Endothelial cell of umbilical vein (primary cell): ENCODE data around the gene POLR1C. TPM values are rescaled to one million over a fixed set of nuclear protein-coding genes. Genes with fewer than 3 reads are reported as not detected.

ENCODE experiments used
- BruUV-seq: library from RNA; stranded (reverse); fragments of 400-500 nt; replicated peaks from 2 replicates; lab custom pipeline; 2021; lab: Mats Ljungman, UMichigan
- CTCF ChIA-PET: fragments of 300-600, 350-600 bp; sonication (Branson Sonifier 250); formaldehyde crosslinking; loops from one replicate; lab custom pipeline; 2021; ENCODE audit warnings: antibody characterized with exemption, inconsistent platforms; lab: Charles Lee
- POLR2A ChIA-PET: fragments of 300-600, 350-600 bp; sonication (Branson Sonifier 250); formaldehyde crosslinking; loops from one replicate; lab custom pipeline; 2021; ENCODE audit warnings: antibody characterized with exemption, inconsistent platforms; lab: Charles Lee
- DNase-seq: peaks from one replicate; pipeline ENCODE4 v3.0.0-alpha.2; 2011; ENCODE audit warnings: low read depth, low spot score
- FAIRE-seq: peaks from 2 replicates; lab custom pipeline; 2011; peaks lifted over from hg19 to GRCh38; lab: Jason Lieb, UNC
- H2AFZ ChIP-seq: 2 replicates; pipeline ENCODE4 v1.6.0; 2012; ENCODE audit warnings: low read depth, low read length, control low read depth, inconsistent platforms
- H3K27ac ChIP-seq: 2 replicates; pipeline ENCODE4 v1.5.1; 2011; ENCODE audit warnings: low read depth, mild to moderate bottlenecking, control low read depth, low read length, moderate library complexity; ENCODE audit not compliant: insufficient read depth
- H3K27me3 ChIP-seq, 2 experiments: 2 replicates each; pipeline versions ENCODE4 v1.6.0 to v1.6.1; 2011; ENCODE audit warnings: low read length in 2 of 2, mixed read lengths in 1 of 2; ENCODE audit not compliant: control insufficient read depth in 2 of 2, insufficient read depth in 2 of 2
- H3K36me3 ChIP-seq, 2 experiments: 2 replicates in 1 of 2; 3 replicates in 1 of 2; pipeline ENCODE4 v1.5.1; 2011; ENCODE audit warnings: low read length in 2 of 2, mild to moderate bottlenecking in 1 of 2, moderate library complexity in 1 of 2; ENCODE audit not compliant: control insufficient read depth in 2 of 2, insufficient read depth in 2 of 2; ENCODE audit errors: extremely low read depth in 1 of 2
- H3K4me1 ChIP-seq: 3 replicates; pipeline ENCODE4 v1.5.1; 2011; ENCODE audit warnings: mild to moderate bottlenecking, low read length; ENCODE audit not compliant: control insufficient read depth, insufficient read depth; ENCODE audit errors: extremely low read depth
- H3K4me2 ChIP-seq: 2 replicates; pipeline ENCODE4 v1.6.1; 2011; ENCODE audit warnings: low read length, control low read depth, mixed read lengths; ENCODE audit not compliant: insufficient read depth
- H3K4me3 ChIP-seq, 3 experiments: fragments of 200-600 bp in 1 of 3; sonication (generic), shearing (Covaris generic) in 1 of 3; replicated peaks in 1 of 3; 2 replicates each; pipeline ENCODE4 v1.5.1; 2011 to 2016; ENCODE audit warnings: control low read depth in 3 of 3, low read length in 3 of 3, mild to moderate bottlenecking in 2 of 3, inconsistent platforms in 1 of 3, low read depth in 1 of 3, moderate library complexity in 1 of 3; ENCODE audit not compliant: insufficient read depth in 1 of 3
- H3K79me2 ChIP-seq: 2 replicates; pipeline ENCODE4 v1.6.0; 2012; ENCODE audit warnings: low read length, inconsistent platforms; ENCODE audit not compliant: control insufficient read depth, insufficient read depth
- H3K9ac ChIP-seq: replicated peaks from 2 replicates; pipeline ENCODE3; 2011; ENCODE audit warnings: low read length, control low read depth; ENCODE audit not compliant: insufficient read depth; ENCODE audit errors: extremely low read depth
- H3K9me1 ChIP-seq: replicated peaks from 3 replicates; pipeline ENCODE4 v1.6.0; 2011; ENCODE audit warnings: mild to moderate bottlenecking, low read length; ENCODE audit not compliant: control insufficient read depth, insufficient read depth; ENCODE audit errors: extremely low read depth
- H3K9me3 ChIP-seq: replicated peaks from 2 replicates; pipeline ENCODE4 v1.5.1; 2012; ENCODE audit warnings: low read length, inconsistent platforms; ENCODE audit not compliant: control insufficient read depth, insufficient read depth
- H4K20me1 ChIP-seq: replicated peaks from 2 replicates; pipeline ENCODE3; 2011; ENCODE audit warnings: mild to moderate bottlenecking, low read length; ENCODE audit not compliant: control insufficient read depth, insufficient read depth; ENCODE audit errors: extremely low read depth
- GATA2 ChIP-seq: IDR thresholded peaks from 2 replicates; pipeline ENCODE4 v1.7.0; 2011; ENCODE audit warnings: low read depth, mild to moderate bottlenecking, moderate library complexity, mixed read lengths, low read length; ENCODE audit not compliant: insufficient read length, insufficient read depth
- JUN ChIP-seq: IDR thresholded peaks from 2 replicates; pipeline ENCODE4 v1.6.1; 2011; ENCODE audit warnings: borderline replicate concordance, low read depth; ENCODE audit not compliant: insufficient read length, insufficient read depth
- MAX ChIP-seq: IDR thresholded peaks from 2 replicates; pipeline ENCODE4 v1.6.1; 2011; ENCODE audit not compliant: insufficient read depth, insufficient read length
- MYC ChIP-seq: IDR thresholded peaks from one replicate; pipeline ENCODE4 v1.6.1; 2011; ENCODE audit warnings: mild to moderate bottlenecking, low read depth, low read length
- dilution Hi-C: fragments of 300-500 bp; cut with MboI; formaldehyde crosslinking; loops from one replicate; pipeline ENCODE4 v1.15.0; 2019; ENCODE audit warnings: low sequenced_read_pairs; ENCODE audit not compliant: extremely low pct_ligation_motif_present
- intact Hi-C: fragments of 100-400 bp; cut with micrococcal nuclease; formaldehyde crosslinking; loops from one replicate; pipeline ENCODE4 v1.10.0; 2022
- polyA plus RNA-seq, 4 experiments: library from polyadenylated mRNA; depleted of rRNA in 3 of 4; stranded (reverse) in 3 of 4; unstranded in 1 of 4; fragments of >200 nt; gene quantifications; 2 replicates each; pipeline versions ENCODE4 v1.2.1 to v1.2.3, GENCODE V29; 2011 to 2012; ENCODE audit warnings: missing spikeins in 1 of 4
- total RNA-seq: library from RNA; stranded (reverse); gene quantifications from 2 replicates; pipeline ENCODE4 v1.2.3, GENCODE V29; 2021

The POLR1C gene
- total and polyA plus RNA-seq, 2 donors (not counting 3 experiments of a cell fraction or from before 2014, with no cell fraction given): 39.8 to 46.0 TPM

- Histone ChIP-seq H3K4me3 (no peak overlapping the region), H3K9me3 (no peaks in the 10 kb centered on the region), H3K79me2 (no peaks in the 10 kb centered on the region), H3K9ac (no peak overlapping the region), H3K4me1 (no peaks in the 10 kb centered on the region), H3K27me3 (peaks cover 8% of the 10 kb centered on the region in 2 experiments), H3K9me1 (no peaks in the 10 kb centered on the region), H2AFZ (no peak overlapping the region), H3K36me3 (no peaks in the 10 kb centered on the region), H3K27ac (no peak overlapping the region), H4K20me1 (no peaks in the 10 kb centered on the region), H3K4me2 (no peak overlapping the region)
- dilution Hi-C loops (no loop called here), intact Hi-C loops (no loop called here)
- POLR2A ChIA-PET: no interaction called here
- FAIRE-seq (no peak), DNase-seq (no peak)
- no TSS peak for BruUV-seq
- CTCF ChIA-PET: interaction anchor here (0.7 to 1.5 kb wide), 4 partner anchors 13 to 35 kb away, joined by 3 to 8 read pairs (median 4); no protein-coding TSS in a partner anchor
- TF ChIP-seq JUN: no peak
- no peak for TF ChIP-seq MAX
- TF ChIP-seq GATA2: no peak
These were observed 45.5 kb upstream of the POLR1C start for GRCh38 chr6:43471399-43471798.

GRCh38 chr6:43472515-43472914 is 44.4 kb upstream of the POLR1C start:
- no TSS peak for BruUV-seq
- intact Hi-C loops: no loop called here
- DNase-seq (no peak), FAIRE-seq (no peak)
- POLR2A ChIA-PET: no interaction called here
- H4K20me1 ChIP-seq: no peaks in the 10 kb centered on the region
- no peak overlapping the region for H3K27ac ChIP-seq
- H2AFZ ChIP-seq: no peak overlapping the region
- H3K9me1 ChIP-seq: no peaks in the 10 kb centered on the region
- no peaks in the 10 kb centered on the region for H3K4me1 ChIP-seq
- H3K36me3 ChIP-seq: no peaks in the 10 kb centered on the region
- H3K27me3 ChIP-seq: peaks cover 7 to 8% of the 10 kb centered on the region in 2 experiments
- no peak for TF ChIP-seq MYC
- CTCF ChIA-PET: no interaction called here
- H3K9ac ChIP-seq: no peak overlapping the region
- H3K4me3 ChIP-seq: no peak overlapping the region
- no peaks in the 10 kb centered on the region for H3K79me2 ChIP-seq
- dilution Hi-C loops: no loop called here
- no peak overlapping the region for H3K4me2 ChIP-seq
- no peaks in the 10 kb centered on the region for H3K9me3 ChIP-seq
